Tibial nerve (tissue), 4 donors: ENCODE results near the gene ARHGEF16. TPM values are rescaled to one million over a fixed set of nuclear protein-coding genes. Genes with fewer than 3 reads are reported as not detected.

Experiments used
- DNase-seq, 2 donors: peaks; one replicate each; pipeline ENCODE4 v3.0.0-alpha.2; 2019; ENCODE audit warnings: low spot score in 2 of 2
- H3K27ac ChIP-seq, 4 donors: fragments of 200-600 bp; sonication (generic) in 3 of 4; one replicate each; pipeline ENCODE4 v1.5.1; 2017 to 2019; ENCODE audit warnings: mild to moderate bottlenecking in 1 of 4
- H3K27me3 ChIP-seq, 2 donors: fragments of 200-600 bp; sonication (generic) in 1 of 2; one replicate each; pipeline versions ENCODE4 v1.5.1 to v1.6.0; 2017 to 2019
- H3K36me3 ChIP-seq, 3 donors: fragments of 200-600 bp; sonication (generic); one replicate each; pipeline ENCODE4 v1.5.1; 2018 to 2019
- H3K4me1 ChIP-seq, 4 donors: fragments of 200-600 bp; sonication (generic) in 3 of 4; one replicate each; pipeline ENCODE4 v1.5.1; 2017 to 2019
- H3K4me3 ChIP-seq, 4 donors: fragments of 200-600 bp; sonication (generic) in 3 of 4; one replicate each; pipeline ENCODE4 v1.5.1; 2017 to 2019; ENCODE audit warnings: mild to moderate bottlenecking in 1 of 4, moderate library complexity in 1 of 4
- H3K9me3 ChIP-seq, 4 donors: fragments of 200-600 bp; sonication (generic) in 3 of 4; one replicate each; pipeline ENCODE4 v1.5.1; 2017 to 2019
- EP300 ChIP-seq, 2 donors: sonication (generic); formaldehyde crosslinking; IDR thresholded peaks; one replicate each; pipeline ENCODE4 v1.6.1; 2017; ENCODE audit warnings: antibody characterized with exemption in 2 of 2, mild to moderate bottlenecking in 1 of 2
- POLR2A ChIP-seq, 2 donors: fragments of 450-650 bp; IDR thresholded peaks; one replicate each; pipeline ENCODE4 v1.6.1; 2017; ENCODE audit warnings: antibody characterized with exemption in 2 of 2, mild to moderate bottlenecking in 2 of 2, moderate library complexity in 2 of 2
- WGBS, 2 donors: methylation state at CpG; one replicate each; pipeline ENCODE4 v1.1.5; 2018; 5-methylcytosine and 5-hydroxymethylcytosine counted together
- total RNA-seq, 4 donors: library from RNA; depleted of rRNA; stranded (reverse); fragments of >200 nt; gene quantifications; one replicate each; pipeline ENCODE4 v1.1.0, GENCODE V29; 2016
- TF ChIP-seq, protein P1 (sequence below), 5 experiments: fragments of 200-600 bp in 3 of 5; fragments of 450-650 bp in 2 of 5; sonication (generic) in 3 of 5; IDR thresholded peaks; one replicate each; pipeline ENCODE4 v1.5.1; 2016 to 2019; ENCODE audit warnings: antibody characterized with exemption in 5 of 5, mild to moderate bottlenecking in 3 of 5, moderate library complexity in 2 of 5

ARHGEF16 gene
- total RNA-seq, 4 donors from 2014 or later = 10.0 to 19.2 (median 17.1) TPM

DNA sequence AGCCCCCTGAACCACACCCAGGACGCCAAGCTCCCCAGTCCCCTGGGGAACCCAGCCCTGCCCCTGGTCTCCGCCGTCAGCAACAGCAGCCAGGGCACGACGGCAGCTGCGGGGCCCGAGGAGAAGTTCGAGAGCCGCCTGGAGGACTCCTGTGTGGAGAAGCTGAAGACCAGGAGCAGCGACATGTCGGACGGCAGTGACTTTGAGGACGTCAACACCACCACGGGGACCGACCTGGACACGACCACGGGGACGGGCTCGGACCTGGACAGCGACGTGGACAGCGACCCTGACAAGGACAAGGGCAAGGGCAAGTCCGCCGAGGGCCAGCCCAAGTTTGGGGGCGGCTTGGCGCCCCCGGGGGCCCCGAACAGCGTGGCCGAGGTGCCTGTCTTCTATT lies 42.7 kb upstream of the ARHGEF16 start:
- H3K4me1 ChIP-seq = peaks cover 0 to 22% (median 0%) of the 10 kb centered on the region in 4 donors
- H3K27ac ChIP-seq = no peak overlapping the region
- no peak overlapping the region for H3K4me3 ChIP-seq
- TF ChIP-seq EP300 (IDR thresholded peaks at IDR 0.05) (no peak), POLR2A (IDR thresholded peaks at IDR 0.05) (no peak)
- TF ChIP-seq, protein P1, sequence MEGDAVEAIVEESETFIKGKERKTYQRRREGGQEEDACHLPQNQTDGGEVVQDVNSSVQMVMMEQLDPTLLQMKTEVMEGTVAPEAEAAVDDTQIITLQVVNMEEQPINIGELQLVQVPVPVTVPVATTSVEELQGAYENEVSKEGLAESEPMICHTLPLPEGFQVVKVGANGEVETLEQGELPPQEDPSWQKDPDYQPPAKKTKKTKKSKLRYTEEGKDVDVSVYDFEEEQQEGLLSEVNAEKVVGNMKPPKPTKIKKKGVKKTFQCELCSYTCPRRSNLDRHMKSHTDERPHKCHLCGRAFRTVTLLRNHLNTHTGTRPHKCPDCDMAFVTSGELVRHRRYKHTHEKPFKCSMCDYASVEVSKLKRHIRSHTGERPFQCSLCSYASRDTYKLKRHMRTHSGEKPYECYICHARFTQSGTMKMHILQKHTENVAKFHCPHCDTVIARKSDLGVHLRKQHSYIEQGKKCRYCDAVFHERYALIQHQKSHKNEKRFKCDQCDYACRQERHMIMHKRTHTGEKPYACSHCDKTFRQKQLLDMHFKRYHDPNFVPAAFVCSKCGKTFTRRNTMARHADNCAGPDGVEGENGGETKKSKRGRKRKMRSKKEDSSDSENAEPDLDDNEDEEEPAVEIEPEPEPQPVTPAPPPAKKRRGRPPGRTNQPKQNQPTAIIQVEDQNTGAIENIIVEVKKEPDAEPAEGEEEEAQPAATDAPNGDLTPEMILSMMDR (IDR thresholded peaks at IDR 0.05) = no peak
- H3K36me3 ChIP-seq = peaks cover 0 to 40% (median 0%) of the 10 kb centered on the region in 3 donors
- DNase-seq = no peak
- WGBS, 2 donors = 86 to 88% methylated on average over 26 to 30 of the region's 30 CpGs
- H3K27me3 ChIP-seq = no peaks in the 10 kb centered on the region
- H3K9me3 ChIP-seq = peaks cover 0 to 9% (median 0%) of the 10 kb centered on the region in 4 donors

- Histone ChIP-seq H3K27me3 (no peaks in the 10 kb centered on the region), H3K4me3 (no peak overlapping the region), H3K4me1 (peaks cover 0 to 22% (median 0%) of the 10 kb centered on the region in 4 donors), H3K36me3 (peaks cover 0 to 40% (median 0%) of the 10 kb centered on the region in 3 donors), H3K9me3 (peaks cover 0 to 13% (median 0%) of the 10 kb centered on the region in 4 donors), H3K27ac (no peak overlapping the region)
- 89 to 92% methylated on average over 20 to 33 of the region's 33 CpGs for WGBS, 2 donors
- no peak for DNase-seq
- TF ChIP-seq POLR2A (IDR thresholded peaks at IDR 0.05) (no peak), EP300 (IDR thresholded peaks at IDR 0.05) (no peak)
- TF ChIP-seq, protein P1 (IDR thresholded peaks at IDR 0.05) = no peak
Observed at GRCh38 chr1:3412376-3412775, 42.1 kb upstream of the ARHGEF16 start.

DNA sequence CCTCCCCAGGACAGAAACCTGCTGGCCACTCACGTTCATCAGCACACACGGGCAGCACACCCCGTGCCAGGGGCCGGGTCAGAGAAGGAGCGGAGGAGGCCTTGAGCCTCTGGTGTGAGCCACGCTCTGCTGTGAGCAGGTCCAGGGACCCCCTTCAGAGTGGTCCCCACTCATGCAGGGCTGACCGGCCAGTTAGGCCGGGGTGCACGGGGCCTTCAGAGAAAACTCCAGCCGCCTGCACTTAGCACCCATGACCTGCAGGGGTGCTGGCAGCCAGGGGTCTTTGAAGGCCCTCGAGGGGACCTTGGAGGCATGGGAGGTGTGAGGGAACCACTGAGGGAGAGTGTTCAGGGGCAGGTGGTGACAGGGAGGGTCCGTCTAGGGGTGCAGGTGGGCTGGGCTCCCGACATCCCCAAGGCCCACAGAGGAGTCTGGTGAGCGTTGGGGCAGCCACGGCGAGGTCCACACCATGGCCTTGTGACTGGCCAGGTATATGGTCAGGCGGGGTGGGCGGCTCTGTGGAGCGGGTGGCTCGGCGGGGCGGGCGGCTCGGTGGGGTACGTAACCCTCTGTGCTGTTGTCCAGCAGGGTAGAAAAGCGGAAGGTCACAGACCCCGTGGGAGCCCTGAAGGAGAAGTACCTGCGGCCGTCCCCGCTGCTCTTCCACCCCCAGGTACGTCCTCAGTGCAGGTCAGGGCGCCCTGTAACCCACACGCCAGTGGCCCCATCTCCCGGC lies 40.3 kb upstream of the ARHGEF16 start:
- peaks cover 0 to 30% (median 0%) of the 10 kb centered on the region in 4 donors for H3K4me1 ChIP-seq
- H3K36me3 ChIP-seq = peaks cover 0 to 50% (median 0%) of the 10 kb centered on the region in 3 donors
- H3K27me3 ChIP-seq = no peaks in the 10 kb centered on the region
- no peak overlapping the region for H3K4me3 ChIP-seq
- TF ChIP-seq POLR2A (IDR thresholded peaks at IDR 0.05) = no peak
- TF ChIP-seq, protein P1 (IDR thresholded peaks at IDR 0.05) = no peak
- no peak for TF ChIP-seq EP300 (IDR thresholded peaks at IDR 0.05)
- peak overlapping the region in 1 of 4 donors; percentile 65 for H3K27ac ChIP-seq
- DNase-seq = no peak
- WGBS, 2 donors = 89 to 93% methylated on average over 28 to 32 of the region's 34 CpGs
- H3K9me3 ChIP-seq = peaks cover 0 to 13% (median 0%) of the 10 kb centered on the region in 4 donors

DNA sequence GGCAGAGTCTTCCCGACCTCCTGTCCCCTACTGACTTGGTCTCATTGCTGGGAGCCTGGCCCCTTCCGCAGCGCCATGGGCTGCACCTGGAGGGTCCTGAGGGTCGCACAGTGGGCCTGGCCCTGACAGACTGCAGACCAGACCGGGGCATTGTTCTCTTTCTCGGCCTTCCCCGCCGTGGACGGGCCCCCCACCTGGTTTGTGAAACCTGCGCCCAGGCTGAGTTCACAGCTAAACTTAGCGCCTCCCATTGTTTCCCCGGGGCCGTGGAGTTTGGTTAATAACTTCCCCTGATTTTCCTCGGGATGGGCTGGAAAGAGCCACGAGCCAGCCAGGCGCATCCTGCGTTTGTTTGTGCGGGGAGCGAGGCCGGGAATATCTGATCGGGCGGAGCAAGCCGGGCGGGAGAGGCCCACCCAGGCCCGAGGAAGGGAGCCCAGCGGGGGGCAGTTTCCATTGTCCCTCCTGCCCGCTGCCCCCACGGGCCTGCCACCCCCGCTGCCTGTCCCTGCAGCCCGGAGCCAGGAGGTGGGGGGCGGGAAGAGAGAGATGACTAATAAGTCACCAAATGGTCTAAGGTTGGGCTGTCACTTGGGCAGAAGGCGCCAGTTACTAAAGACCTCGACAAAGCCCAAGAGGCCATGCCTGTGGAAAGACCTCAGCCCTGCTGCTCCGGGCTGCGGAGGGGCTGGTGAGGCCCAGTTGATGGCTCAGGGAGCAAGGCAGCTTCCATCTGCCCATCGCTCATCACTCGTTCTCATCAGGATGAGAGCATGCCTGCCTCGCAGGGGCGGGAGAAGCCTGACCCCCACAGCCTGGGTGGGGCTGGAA lies 39.0 kb upstream of the ARHGEF16 start:
- WGBS, 2 donors = 61 to 66% methylated on average over 37 to 39 of the region's 39 CpGs
- H3K27ac ChIP-seq = peak overlapping the region in 2 of 4 donors; percentile 60 to 65
- H3K4me3 ChIP-seq = no peak overlapping the region
- TF ChIP-seq POLR2A (IDR thresholded peaks at IDR 0.05) (no peak), EP300 (IDR thresholded peaks at IDR 0.05) (no peak)
- TF ChIP-seq, protein P1 (IDR thresholded peaks at IDR 0.05) = no peak
- peaks cover 0 to 50% (median 0%) of the 10 kb centered on the region in 3 donors for H3K36me3 ChIP-seq
- peaks cover 0 to 13% (median 0%) of the 10 kb centered on the region in 4 donors for H3K9me3 ChIP-seq
- no peaks in the 10 kb centered on the region for H3K27me3 ChIP-seq
- DNase-seq = no peak
- peaks cover 0 to 36% (median 0%) of the 10 kb centered on the region in 4 donors for H3K4me1 ChIP-seq
